B cell (primary cell): Measurements from ENCODE around the gene PEDS1.

Source experiments
- EZH2 ChIP-seq: IDR thresholded peaks from 2 replicates; pipeline ENCODE4 v1.6.1; 2012; ENCODE audit warnings: borderline replicate concordance, low read depth, mild to moderate bottlenecking, moderate library complexity, low read length; ENCODE audit not compliant: insufficient read depth, poor library complexity, severe bottlenecking
- TF ChIP-seq, protein P1 (sequence below): fragments of 200-600 bp; IDR thresholded peaks from one replicate; pipeline ENCODE4 v1.8.0; 2022; ENCODE audit warnings: antibody characterized with exemption, mild to moderate bottlenecking

DNA sequence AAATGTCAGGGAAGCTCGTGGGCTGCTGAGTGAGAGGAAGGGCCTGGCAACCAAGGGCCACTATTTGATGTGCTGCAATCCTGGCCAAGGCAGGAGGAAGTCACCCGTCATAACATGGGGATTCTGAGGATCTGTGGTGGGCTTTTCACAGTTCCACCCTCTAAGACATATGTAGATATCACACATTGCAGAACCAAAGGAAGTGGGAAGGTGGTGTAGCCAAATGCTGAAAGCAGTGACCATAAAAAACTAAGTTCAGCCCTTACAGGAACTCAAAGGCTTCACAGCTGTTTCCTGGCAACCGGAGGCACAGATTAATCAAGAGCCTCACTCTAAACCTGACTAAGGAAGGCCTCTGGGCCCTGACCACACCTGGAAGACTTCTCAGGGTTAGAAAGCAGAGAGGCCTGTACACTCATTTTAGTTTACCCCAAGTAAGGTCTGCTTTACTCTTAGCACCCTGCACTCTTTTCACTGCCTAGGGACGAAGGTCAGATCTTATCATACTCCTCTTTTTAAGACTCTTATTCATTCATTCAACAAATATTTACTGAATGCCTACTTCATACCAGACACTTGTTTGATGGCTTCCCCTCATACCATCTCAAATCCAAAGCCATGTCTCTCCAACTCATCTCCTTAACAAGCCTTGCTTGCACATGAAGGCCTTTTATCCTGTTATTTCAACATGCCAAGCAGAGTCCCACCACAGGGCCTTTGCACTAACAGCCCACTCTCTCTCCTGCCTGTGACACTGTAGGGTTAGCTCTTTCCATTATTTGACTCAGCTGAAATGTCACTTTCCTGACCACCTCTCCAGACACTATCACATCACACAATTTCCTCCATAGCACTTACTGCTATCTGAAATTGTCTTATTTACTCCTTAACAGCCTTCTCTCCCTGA is 43.1 kb downstream of the PEDS1 start:
- TF ChIP-seq, protein P1, sequence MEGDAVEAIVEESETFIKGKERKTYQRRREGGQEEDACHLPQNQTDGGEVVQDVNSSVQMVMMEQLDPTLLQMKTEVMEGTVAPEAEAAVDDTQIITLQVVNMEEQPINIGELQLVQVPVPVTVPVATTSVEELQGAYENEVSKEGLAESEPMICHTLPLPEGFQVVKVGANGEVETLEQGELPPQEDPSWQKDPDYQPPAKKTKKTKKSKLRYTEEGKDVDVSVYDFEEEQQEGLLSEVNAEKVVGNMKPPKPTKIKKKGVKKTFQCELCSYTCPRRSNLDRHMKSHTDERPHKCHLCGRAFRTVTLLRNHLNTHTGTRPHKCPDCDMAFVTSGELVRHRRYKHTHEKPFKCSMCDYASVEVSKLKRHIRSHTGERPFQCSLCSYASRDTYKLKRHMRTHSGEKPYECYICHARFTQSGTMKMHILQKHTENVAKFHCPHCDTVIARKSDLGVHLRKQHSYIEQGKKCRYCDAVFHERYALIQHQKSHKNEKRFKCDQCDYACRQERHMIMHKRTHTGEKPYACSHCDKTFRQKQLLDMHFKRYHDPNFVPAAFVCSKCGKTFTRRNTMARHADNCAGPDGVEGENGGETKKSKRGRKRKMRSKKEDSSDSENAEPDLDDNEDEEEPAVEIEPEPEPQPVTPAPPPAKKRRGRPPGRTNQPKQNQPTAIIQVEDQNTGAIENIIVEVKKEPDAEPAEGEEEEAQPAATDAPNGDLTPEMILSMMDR: no peak
- no peak for TF ChIP-seq EZH2
